HG03342 (cell line): ENCODE data around the gene TMEM117.
A peak's percentile ranks its signal among the peaks of the same experiment; 100 is the strongest.
"Not testable (repeated sequence)": the region's sequence is repeated elsewhere in the genome, so short reads cannot be mapped to it uniquely, and the experiment has no call there.

Source experiments
- ATAC-seq: cut with Tn5 transposase; IDR thresholded peaks from one replicate; pipeline ENCODE4 v1.9.1; 2021; ENCODE audit warnings: mild to moderate bottlenecking, moderate library complexity; ENCODE audit not compliant: unreplicated experiment

TMEM117 gene

DNA sequence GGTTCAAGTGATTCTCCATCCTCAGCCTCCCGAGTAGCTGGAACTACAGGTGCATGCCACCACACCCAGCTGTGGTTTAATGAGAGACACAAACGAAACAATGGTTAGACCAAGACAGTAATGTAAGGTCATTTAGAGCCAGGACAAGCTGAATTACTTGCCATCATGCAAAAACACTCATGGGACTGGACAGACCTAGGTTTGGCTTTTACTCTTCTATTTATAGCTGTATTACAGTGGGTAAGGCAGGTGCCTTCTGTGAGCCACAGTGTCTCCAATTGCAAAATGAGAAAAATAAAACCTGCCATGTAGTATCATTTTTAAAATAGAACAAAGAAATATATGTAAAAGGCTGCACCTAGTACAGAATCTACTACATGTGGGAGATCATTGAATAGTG is 527.1 kb downstream of the TMEM117 start:
- ATAC-seq, result no peak

DNA sequence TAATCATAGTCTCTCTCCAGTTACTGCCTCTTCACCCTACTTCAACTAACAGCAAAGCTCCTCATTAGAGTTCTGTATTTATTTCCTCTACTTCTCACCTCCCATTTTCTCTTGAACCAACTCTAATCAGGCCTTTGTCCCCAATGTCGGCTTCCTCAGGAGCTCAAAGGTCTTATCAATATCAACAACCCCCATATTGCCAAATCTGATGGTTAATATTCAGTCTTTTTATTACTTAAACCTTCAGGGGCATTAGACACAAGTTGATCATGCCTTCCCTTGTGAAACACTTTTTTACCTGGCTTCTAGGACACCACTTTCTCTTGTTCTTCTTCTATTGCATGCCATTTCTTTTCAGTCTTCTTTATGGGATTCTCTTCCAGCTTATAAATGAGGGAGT is 531.3 kb downstream of the TMEM117 start:
- no peak for ATAC-seq

DNA sequence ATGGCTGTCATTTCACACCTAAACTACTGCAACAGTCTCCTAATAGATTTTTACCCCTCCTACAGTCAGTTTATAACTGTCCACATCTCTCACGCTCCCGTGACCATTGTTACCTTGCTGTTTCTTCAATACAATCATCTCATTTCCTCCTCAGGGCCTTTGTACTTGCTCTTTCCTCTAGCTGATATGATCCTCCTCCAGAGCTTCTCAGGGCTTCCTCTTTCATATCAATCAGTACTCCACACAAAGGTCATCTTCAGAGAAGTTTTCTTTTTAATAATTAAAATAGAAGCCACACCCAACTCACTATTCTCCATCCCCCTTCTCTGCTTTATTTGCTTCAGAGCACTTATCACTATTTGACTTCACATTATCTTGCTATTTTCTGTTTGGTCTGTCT is 532.0 kb downstream of the TMEM117 start:
- ATAC-seq, result no peak

DNA sequence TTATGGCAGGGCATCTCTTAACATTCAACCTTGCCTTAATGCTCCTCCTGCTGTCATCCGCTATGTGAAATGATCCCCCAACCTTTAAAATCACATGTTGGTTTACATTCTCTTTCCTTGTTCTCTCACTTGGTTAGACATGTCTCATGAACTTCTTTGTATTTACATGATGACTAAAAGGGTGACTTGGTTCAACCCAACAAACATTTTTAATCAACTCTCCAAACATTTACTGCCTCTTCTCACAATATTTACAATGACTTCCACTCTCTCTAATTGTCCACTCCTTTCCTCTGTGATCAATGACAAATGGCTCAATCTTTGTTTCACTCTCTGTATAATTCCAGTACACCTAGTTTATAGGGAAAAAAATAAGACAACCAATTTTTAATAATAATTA is 534.1 kb downstream of the TMEM117 start:
- no peak for ATAC-seq

DNA sequence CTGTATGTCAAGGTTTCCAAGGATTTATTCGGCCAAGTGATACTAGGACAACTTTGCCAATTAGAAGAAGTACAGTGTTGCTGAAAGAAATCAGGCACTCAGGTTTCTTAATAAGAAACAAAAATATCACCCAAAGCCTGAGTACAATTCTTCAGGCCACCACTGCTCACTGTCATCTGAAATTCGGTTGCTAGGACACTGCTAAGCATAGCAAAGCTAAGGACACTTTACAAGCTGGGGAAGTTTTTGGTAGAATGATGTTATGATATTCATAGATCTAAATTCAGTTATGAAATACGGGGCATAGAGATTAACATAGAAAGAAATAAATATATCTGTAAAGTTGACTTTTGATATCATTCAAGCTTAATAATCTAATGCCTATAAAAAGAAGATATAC is 535.1 kb downstream of the TMEM117 start:
- no peak for ATAC-seq

DNA sequence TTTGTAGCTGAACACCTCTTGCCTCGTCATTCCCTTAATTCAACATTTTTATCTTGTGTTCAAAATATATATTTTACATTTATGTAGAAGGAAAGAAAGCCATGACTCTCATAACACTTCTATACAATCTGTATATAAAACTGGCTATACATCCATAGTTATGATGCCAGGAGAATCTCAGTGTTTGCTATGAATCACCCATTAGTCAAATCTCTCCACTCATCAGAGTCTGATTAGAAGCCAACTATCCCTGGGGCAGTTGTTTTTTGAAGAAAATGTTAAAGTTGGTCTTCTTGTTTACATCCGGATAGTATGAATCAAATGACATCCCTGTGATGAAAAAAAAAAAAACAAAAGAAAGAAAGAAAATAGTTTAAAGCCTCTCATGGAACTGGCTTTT is 536.4 kb downstream of the TMEM117 start:
- ATAC-seq, result no peak

DNA sequence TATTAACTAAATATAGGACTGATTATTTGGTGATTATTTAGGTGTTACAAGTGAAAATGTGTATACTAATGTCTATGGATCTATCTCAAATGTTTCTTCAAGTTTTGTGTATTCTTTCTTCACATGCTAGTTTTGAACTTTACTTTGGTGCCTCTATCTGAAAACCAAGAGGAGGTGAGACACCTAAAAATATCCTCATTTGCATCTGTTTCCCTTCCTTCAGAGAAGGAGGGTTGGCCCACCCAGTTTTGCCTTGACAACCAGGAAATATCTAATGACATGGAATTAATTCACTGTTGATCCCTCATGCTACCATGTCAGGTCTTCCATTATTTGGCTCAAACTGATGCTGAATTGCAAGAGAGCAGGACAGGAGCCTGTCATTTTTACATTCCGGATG is 539.8 kb downstream of the TMEM117 start:
- no peak for ATAC-seq

DNA sequence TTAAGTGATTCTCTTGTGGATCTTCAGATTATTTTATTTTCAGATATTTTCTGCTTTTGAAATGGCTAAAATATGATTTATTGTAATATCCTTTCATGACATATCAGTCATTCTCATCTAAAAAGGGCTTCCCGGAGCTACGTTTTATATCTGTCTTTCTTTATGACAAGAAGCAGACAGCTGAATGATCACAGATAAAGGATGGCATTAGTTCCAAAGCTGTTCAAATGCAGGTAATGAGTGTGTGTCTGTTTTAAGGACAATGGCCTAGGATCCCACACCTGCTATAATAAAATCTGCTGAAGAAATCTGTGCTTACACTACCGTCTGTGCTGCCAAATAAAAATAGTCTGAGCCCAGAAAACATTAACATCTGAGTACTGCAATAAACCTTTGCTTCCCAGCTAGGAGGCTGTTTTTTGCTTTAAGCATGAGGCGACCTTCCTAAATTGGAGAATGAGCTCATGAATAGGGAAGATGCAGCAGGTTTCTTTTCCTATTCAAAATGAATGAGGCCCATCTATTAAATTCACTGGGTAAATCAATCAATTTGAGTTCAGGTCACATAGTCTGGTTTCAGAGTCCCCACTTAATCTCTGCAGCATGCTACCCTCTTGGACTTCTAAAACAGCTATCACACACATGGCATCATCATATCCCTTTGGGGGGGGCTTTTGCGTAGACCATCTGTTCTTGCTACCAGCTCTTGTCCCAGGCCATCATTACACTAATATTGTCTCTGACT is 541.7 kb downstream of the TMEM117 start:
- no peak for ATAC-seq

DNA sequence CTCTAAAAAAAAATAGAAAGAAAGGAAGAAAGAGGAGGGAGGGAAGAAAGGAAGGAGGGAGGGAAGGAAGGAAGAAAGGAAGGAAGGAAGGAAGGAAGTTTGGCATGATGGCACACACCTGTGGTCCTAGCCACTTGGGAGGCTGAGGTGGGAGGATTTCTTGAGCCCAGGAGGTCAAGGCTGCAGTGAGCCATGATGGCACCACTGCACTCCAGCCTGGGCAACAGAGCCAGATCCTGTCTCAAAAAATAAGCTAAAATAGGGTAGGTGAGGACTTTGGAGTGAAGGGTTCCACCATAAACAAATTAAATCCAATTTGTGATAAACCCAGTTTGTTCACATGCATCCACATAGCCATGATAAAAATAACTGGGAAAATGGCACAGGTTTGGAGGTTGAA is 543.2 kb downstream of the TMEM117 start:
- not testable (repeated sequence) for ATAC-seq

DNA sequence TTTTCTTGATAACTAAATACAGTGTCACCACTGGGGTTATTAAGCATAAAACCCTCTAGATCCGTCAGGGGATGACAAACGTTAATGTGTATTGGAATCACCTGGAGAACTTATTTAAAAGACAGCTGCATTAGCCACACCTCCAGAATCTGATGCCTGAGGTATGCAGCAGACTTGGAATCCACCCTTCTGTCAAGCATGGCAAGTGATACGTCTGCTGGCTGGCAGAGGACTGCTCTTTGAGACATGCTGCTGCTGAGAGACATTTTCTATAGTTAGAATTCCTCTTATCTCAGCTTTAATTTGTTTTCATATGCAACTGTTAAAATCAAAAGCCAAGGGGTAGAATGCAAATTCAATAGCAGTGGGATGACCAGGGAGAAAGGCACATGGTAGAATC is 544.0 kb downstream of the TMEM117 start:
- no peak for ATAC-seq

DNA sequence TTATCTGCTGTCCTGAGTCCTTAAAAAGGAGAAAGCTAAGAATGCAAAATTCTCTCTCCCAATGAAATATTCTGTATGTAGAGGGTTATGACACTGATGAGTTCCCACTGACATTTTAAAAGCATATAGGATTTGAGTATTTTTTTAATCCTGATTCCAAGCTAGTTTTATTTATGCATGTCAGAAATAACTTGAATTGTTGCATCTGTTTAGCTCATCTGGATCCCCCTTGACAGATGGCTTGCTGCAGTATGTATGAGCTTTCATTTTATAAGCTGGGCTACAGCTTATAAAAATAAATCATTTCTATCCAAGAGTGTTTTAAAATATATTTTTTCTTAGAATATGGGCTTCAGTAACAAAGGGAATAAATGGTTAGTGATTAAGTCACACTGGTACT is 545.0 kb downstream of the TMEM117 start:
- no peak for ATAC-seq

DNA sequence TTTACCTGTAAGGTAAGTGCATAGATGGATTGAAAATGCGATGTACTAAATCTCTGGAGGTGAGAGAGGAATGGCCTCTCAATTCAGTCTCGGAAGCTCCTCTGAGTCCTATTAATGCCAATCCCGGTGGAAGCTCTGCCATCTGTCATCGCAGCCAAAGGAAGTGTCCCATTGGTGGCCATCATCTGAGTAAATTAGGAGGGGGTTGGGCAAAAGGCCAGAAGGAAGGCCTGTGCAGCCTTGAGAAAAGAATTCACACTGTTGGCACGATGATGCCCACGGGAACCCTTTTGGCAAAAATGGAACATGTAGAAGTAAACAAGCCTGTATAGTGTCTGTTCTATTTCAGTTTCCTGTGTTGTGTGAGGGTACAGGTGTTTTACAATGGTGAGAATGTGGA is 545.5 kb downstream of the TMEM117 start:
- ATAC-seq, result no peak

DNA sequence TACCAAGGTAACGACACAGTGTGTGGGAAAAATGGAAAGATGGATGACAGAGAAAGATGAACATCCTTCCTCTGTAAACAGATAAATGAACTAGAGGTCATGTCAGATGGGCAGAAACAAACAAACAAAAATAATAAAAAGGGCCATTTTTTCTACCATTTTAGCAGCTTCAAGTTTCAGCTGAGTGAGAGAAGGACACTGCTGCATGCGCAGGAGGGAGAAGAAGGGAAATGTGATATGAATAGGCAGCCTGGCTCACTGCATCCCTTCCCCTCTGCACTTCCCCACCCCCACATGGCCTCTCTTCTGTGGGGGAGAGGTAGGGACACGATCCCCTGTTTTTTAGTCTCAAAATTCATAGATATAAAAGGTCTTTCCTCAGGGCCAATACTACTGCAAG is 548.3 kb downstream of the TMEM117 start:
- no peak for ATAC-seq

DNA sequence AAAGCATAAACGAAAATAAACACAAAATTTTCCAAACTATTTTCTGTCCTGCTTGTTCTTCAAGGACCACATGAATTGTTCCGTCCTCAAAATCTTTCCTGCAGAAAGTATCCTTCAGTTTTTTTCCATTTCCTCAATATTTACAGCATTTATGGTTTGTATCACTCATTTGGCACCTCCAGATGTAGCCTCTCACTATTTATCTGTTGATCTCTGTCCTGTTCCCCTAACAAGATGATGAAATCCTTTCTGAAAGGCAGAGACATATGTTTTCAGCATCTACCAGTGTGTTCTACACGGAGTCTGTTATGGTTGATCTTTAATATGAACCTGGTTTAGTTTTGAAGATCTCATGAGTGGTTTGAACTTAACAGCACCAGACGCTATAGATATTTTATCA is 550.1 kb downstream of the TMEM117 start:
- ATAC-seq, result no peak

DNA sequence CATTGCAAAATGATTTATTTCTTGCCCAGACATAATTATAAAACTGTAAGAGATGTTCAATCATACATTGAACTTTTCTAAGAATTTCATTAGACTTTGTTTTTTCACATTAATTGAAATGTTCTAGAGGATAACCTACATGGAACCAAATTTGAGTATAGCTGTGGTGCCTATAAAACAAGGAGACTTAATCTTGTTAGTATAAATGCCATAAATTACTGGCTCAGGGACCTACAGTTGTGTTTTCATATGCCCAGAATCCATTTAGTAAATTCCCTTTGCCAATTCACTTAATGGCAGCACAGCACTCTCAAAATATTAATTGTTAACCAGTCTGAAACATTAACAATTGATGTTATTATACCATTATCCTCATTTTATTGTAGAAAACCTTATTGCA is 551.7 kb downstream of the TMEM117 start:
- ATAC-seq, result no peak

DNA sequence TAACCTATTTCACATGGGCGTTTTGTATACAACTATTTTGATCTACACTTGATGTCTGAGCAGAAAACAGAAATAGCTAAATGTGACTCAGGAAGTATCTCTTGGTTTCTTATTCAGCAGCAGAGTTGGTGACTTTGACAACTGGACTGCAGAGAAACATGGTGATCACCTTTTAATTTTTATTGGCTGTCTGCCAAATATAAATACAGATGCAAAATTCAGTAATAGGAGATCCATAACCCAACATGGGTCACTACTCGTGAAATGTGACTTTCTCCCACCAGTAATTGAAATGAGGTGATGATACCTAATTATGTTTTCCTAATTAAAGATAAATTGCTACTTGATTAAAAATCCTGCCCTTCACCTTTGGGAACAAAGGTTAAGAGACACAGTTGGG is 553.2 kb downstream of the TMEM117 start:
- ATAC-seq, result no peak

DNA sequence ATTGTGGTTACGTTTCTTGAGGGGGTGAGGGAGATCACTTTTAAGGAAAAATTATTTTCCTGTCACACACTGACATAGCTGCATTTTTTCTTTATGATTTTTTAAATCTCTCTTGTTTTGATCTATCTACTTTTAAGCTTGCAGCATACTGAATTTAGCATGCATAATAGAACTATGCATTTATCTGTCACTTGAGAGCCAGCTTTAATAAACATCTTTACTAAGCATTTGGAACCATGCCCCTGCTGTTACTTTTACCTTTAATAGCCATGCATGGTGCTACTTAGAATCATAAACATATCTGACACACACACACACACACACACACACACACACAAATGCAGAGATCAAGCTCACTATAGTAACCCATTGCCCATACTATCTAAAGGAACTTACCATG is 554.0 kb downstream of the TMEM117 start:
- no peak for ATAC-seq

DNA sequence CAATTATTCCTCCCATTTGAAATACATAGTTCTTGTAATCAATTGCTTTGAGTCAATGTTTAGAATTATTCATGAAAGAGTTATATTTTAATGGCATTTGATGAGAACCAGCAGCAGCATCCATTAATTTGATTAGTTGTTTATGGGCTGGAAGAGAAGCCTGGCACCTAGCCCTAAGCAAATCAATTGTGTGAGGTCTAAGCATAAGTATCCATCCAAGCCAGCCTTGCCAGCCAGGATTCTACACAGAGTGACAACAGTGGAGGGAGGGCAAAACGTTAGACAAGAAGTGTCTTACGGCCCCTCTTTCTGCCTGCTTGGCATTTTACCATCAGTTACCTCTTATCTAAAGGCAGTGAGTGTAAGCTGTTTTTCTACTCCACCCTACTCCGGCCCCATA is 561.8 kb downstream of the TMEM117 start:
- ATAC-seq, result no peak

DNA sequence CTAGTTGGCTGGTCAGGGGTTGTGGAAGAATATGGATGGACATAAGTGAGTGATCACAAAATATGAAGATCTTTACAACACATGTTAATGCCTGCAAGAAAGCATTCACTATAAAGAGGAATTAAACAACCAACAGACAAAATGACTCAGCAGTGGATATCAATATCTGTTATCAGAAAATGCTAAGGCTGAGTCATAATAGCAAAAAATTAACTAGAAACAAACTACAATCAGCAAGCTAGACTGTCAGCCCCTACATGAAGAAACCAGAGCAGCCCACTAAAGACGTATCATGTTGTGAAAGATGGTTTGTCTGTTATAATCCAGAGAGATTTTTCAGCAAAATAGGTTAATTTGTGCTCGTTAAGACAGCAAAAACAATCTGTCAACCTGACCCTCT is 567.3 kb downstream of the TMEM117 start:
- ATAC-seq, result no peak

DNA sequence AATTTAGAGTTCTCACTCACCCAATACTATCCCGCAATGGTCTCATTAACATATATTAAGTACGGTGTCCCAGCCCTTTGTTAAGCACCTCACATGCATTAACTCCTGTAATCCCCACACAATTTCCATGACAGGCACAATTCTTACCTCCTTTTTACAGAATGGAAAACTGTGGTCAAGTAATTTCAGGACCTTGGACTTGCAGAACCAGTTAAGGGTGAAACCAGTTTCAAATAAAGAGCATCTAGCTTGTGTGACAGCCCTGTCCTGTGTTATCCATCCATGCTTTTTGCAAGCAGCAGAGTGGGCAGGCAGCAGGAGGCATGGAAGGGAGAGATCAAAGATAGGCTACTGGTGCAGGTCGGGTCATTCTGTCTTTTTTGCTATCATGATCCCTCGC is 569.4 kb downstream of the TMEM117 start:
- no peak for ATAC-seq

DNA sequence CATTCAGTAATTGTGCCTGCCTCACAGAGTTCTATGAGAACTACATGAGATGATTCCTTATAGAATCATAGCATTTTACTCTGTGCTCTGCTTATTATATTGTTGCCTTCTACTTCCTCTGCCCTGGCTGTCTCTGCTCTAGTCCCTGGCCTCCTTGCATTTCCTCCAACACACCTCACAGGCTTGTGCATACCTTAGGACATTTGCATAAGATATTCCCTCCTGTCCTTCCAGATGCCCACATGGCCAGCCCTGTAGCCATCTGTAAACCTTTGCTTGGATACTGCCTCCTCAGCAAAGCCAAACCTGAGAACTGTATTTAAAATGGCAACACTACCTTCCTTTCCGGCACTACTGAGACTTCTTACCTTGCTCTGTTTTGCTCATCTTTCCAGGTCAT is 586.7 kb downstream of the TMEM117 start:
- no peak for ATAC-seq

DNA sequence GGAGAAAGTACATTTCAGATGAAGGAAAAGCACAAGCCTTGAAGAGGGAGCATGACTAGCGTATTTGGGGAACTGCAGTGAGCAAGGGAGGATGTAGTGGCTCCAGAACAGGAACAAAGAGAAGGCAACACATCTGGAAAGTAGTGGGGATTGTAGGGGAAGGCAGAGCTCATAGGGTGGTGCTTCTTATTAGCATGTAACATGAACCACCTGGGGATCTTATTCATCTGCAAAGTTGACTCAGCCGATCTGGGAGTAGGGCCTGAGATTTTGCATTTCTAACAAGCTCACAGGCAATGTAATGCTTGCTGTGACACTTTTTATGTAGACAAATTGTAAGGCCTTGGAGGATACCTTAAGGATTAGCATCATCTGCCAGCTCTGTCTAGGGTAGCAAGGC is 592.9 kb downstream of the TMEM117 start:
- ATAC-seq, result no peak

DNA sequence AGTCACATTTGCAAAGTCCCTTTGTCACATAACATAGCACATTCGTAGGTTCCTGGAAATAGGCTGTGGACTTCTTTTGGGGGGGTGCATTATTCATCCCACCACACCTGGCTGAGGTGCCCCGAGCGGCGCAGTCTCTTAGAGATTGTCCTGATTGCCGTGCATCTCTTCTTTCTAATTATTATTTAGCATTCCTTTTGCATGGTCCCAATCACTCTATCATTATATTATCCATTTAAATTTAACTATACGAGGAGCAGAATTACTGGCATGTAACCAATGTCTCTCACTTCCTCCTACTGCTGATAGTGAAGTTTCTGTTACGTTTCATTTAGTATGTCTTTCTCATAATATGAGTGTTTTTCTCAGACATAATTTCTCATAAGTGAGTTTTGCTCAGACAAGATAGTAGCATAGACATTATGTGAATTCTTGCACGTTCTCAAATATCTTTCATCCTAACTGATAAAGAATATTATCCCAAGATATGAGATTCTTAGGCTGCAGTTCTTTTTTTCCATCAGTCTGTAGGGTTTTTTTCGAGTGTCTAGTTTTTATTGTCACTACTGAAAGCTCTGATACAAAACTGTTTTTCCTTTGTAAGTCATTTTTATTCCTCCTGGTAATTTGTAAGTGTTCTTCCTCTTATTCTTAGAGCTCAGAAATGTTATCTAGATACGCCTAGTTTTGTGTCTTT is 595.9 kb downstream of the TMEM117 start:
- ATAC-seq, result peak; percentile 79
